H1 (cell line): ENCODE results near the gene KIF5A. TPM values are rescaled to one million over a fixed set of nuclear protein-coding genes. Genes with fewer than 3 reads are reported as not detected.

ENCODE experiments used
- CTCF ChIA-PET: fragments of 300-600 bp; sonication (Branson Sonifier 250); formaldehyde crosslinking; loops from one replicate; lab custom pipeline; 2021; ENCODE audit not compliant: partially characterized antibody; lab: Charles Lee
- POLR2A ChIA-PET: fragments of 300-600 bp; sonication (Branson Sonifier 250); formaldehyde crosslinking; loops from one replicate; lab custom pipeline; 2021; ENCODE audit warnings: inconsistent platforms; ENCODE audit not compliant: partially characterized antibody; lab: Charles Lee
- DNase-seq, 2 experiments: peaks; one replicate each; pipeline versions ENCODE4 v3.0.0 to v3.0.0-alpha.2; 2010 to 2022; ENCODE audit warnings: low spot score in 2 of 2, low read depth in 1 of 2, mixed read lengths in 1 of 2
- FAIRE-seq: peaks from 2 replicates; lab custom pipeline; 2011; peaks lifted over from hg19 to GRCh38; lab: Jason Lieb, UNC
- H2AFZ ChIP-seq: 2 replicates; pipeline ENCODE4 v1.8.1; 2012; ENCODE audit warnings: low read length, inconsistent platforms
- H2AK5ac ChIP-seq: 2 replicates; pipeline ENCODE4 v1.6.1; 2013; ENCODE audit warnings: low read depth, low read length
- H2BK120ac ChIP-seq: replicated peaks from 2 replicates; pipeline ENCODE3; 2013; ENCODE audit warnings: low read depth, low read length, inconsistent platforms
- H2BK12ac ChIP-seq: 2 replicates; pipeline ENCODE4 v1.6.1; 2013; ENCODE audit warnings: low read depth, low read length
- H2BK15ac ChIP-seq: 2 replicates; pipeline ENCODE4 v1.6.1; 2013; ENCODE audit warnings: low read length
- H2BK20ac ChIP-seq: 2 replicates; pipeline ENCODE4 v1.6.1; 2013; ENCODE audit warnings: low read length
- H2BK5ac ChIP-seq: 2 replicates; pipeline ENCODE4 v1.6.1; 2013; ENCODE audit warnings: low read depth, low read length
- H3K14ac ChIP-seq: 2 replicates; pipeline ENCODE4 v1.6.1; 2013; ENCODE audit warnings: inconsistent platforms; ENCODE audit not compliant: insufficient read length
- H3K18ac ChIP-seq: 2 replicates; pipeline ENCODE4 v1.6.1; 2013; ENCODE audit warnings: low read length; ENCODE audit errors: extremely low read depth
- H3K23ac ChIP-seq: 2 replicates; pipeline ENCODE4 v1.6.1; 2013; ENCODE audit warnings: inconsistent platforms; ENCODE audit not compliant: insufficient read length
- H3K23me2 ChIP-seq: 2 replicates; pipeline ENCODE4 v1.6.1; 2013; ENCODE audit warnings: low read depth, low read length
- H3K27ac ChIP-seq: 2 replicates; pipeline ENCODE4 v1.6.1; 2011; ENCODE audit warnings: low read depth, low read length, inconsistent platforms
- H3K27me3 ChIP-seq, 4 experiments: replicated peaks in 1 of 4; 1 replicate in 1 of 4; 2 replicates in 3 of 4; pipeline versions ENCODE4 v1.6.1 to v1.8.1; 2011 to 2013; ENCODE audit warnings: low read length in 3 of 4, mild to moderate bottlenecking in 3 of 4, inconsistent platforms in 2 of 4, mixed read lengths in 2 of 4, moderate library complexity in 1 of 4; ENCODE audit not compliant: control insufficient read depth in 3 of 4, insufficient read depth in 3 of 4; ENCODE audit errors: extremely low read depth in 1 of 4
- H3K36me3 ChIP-seq, 4 experiments: 2 replicates each; pipeline versions ENCODE4 v1.6.1 to v1.8.1; 2011 to 2013; ENCODE audit warnings: mild to moderate bottlenecking in 4 of 4, low read length in 3 of 4, moderate library complexity in 2 of 4, control low read depth in 1 of 4, inconsistent platforms in 1 of 4; ENCODE audit not compliant: insufficient read depth in 4 of 4, control insufficient read depth in 2 of 4
- H3K4ac ChIP-seq: replicated peaks from 2 replicates; pipeline ENCODE3; 2013; ENCODE audit warnings: low read length, low read depth, mixed read lengths, inconsistent platforms; ENCODE audit not compliant: insufficient read length
- H3K4me1 ChIP-seq, 4 experiments: replicated peaks in 1 of 4; 1 replicate in 1 of 4; 2 replicates in 3 of 4; pipeline versions ENCODE4 v1.6.1 to v1.8.1; 2011 to 2013; ENCODE audit warnings: low read length in 3 of 4, inconsistent platforms in 2 of 4, mixed read lengths in 1 of 4; ENCODE audit not compliant: insufficient read depth in 4 of 4, control insufficient read depth in 3 of 4
- H3K4me2 ChIP-seq, 2 experiments: 2 replicates each; pipeline versions ENCODE4 v1.6.1 to v1.8.1; 2011 to 2013; ENCODE audit warnings: low read depth in 2 of 2, low read length in 2 of 2, control low read depth in 1 of 2, inconsistent platforms in 1 of 2, mild to moderate bottlenecking in 1 of 2; ENCODE audit not compliant: insufficient read depth in 1 of 2
- H3K4me3 ChIP-seq, 4 experiments: fragments of 200-600, 300-600 bp in 1 of 4; sonication (generic), shearing (Covaris generic), sonication (Bioruptor Twin) in 1 of 4; 2 replicates each; pipeline versions ENCODE4 v1.5.1 to v1.8.1; 2011 to 2016; ENCODE audit warnings: low read length in 4 of 4, low read depth in 3 of 4, control low read depth in 2 of 4, inconsistent platforms in 2 of 4, mild to moderate bottlenecking in 2 of 4, mixed read lengths in 1 of 4, moderate library complexity in 1 of 4; ENCODE audit not compliant: insufficient read depth in 2 of 4; ENCODE audit errors: extremely low read depth in 1 of 4
- H3K56ac ChIP-seq: replicated peaks from 2 replicates; pipeline ENCODE3; 2013; ENCODE audit warnings: low read depth, mild to moderate bottlenecking, mixed read lengths, low read length, inconsistent platforms; ENCODE audit not compliant: insufficient read length
- H3K79me1 ChIP-seq: 2 replicates; pipeline ENCODE4 v1.6.1; 2013; ENCODE audit warnings: low read depth, low read length, control low read depth
- H3K79me2 ChIP-seq, 2 experiments: 2 replicates each; pipeline versions ENCODE4 v1.6.1 to v1.8.1; 2012 to 2013; ENCODE audit warnings: low read length in 2 of 2, mild to moderate bottlenecking in 2 of 2, inconsistent platforms in 1 of 2; ENCODE audit not compliant: insufficient read depth in 2 of 2, control insufficient read depth in 1 of 2
- H3K9ac ChIP-seq, 4 experiments: replicated peaks in 1 of 4; 1 replicate in 1 of 4; 2 replicates in 3 of 4; pipeline versions ENCODE4 v1.6.1 to v1.8.1; 2011 to 2013; ENCODE audit warnings: low read depth in 3 of 4, low read length in 3 of 4, control low read depth in 2 of 4, mild to moderate bottlenecking in 2 of 4, moderate library complexity in 2 of 4, inconsistent platforms in 1 of 4; ENCODE audit errors: extremely low read depth in 1 of 4
- H3K9me3 ChIP-seq, 2 experiments: 2 replicates each; pipeline versions ENCODE4 v1.6.1 to v1.8.1; 2012 to 2013; ENCODE audit warnings: mild to moderate bottlenecking in 2 of 2, moderate library complexity in 2 of 2, control low read depth in 1 of 2, inconsistent platforms in 1 of 2, low read depth in 1 of 2, low read length in 1 of 2, mixed read lengths in 1 of 2; ENCODE audit not compliant: insufficient read depth in 2 of 2
- H4K20me1 ChIP-seq, 2 experiments: replicated peaks in 1 of 2; 2 replicates each; pipeline versions ENCODE3 to v1.8.1; 2011 to 2013; ENCODE audit warnings: inconsistent platforms in 2 of 2, low read length in 2 of 2, mild to moderate bottlenecking in 1 of 2; ENCODE audit not compliant: insufficient read depth in 2 of 2, control insufficient read depth in 1 of 2
- H4K5ac ChIP-seq: 2 replicates; pipeline ENCODE4 v1.6.1; 2013; ENCODE audit warnings: low read length, low read depth, mixed read lengths, inconsistent platforms; ENCODE audit not compliant: insufficient read length
- H4K8ac ChIP-seq: 2 replicates; pipeline ENCODE4 v1.8.0; 2013; ENCODE audit warnings: mild to moderate bottlenecking, moderate library complexity, low read length, inconsistent platforms; ENCODE audit not compliant: insufficient read depth; ENCODE audit errors: extremely low read depth
- H4K91ac ChIP-seq: replicated peaks from 2 replicates; pipeline ENCODE3; 2013; ENCODE audit warnings: low read length, mixed read lengths, inconsistent platforms; ENCODE audit not compliant: insufficient read length
- CEBPB ChIP-seq: IDR thresholded peaks from 2 replicates; pipeline ENCODE4 v1.6.1; 2012; ENCODE audit warnings: low read depth, low read length
- EP300 ChIP-seq, 2 experiments: IDR thresholded peaks; 1 replicate in 1 of 2; 2 replicates in 1 of 2; pipeline ENCODE4 v1.6.1; 2011 to 2012; ENCODE audit warnings: low read depth in 2 of 2, low read length in 2 of 2, mild to moderate bottlenecking in 2 of 2, borderline replicate concordance in 1 of 2, inconsistent platforms in 1 of 2, moderate library complexity in 1 of 2
- NRF1 ChIP-seq: IDR thresholded peaks from 2 replicates; pipeline ENCODE4 v1.6.1; 2011; ENCODE audit warnings: mild to moderate bottlenecking, low read depth, low read length, improper control_type of control experiment
- RXRA ChIP-seq: IDR thresholded peaks from 2 replicates; pipeline ENCODE4 v1.6.1; 2011; ENCODE audit warnings: low read depth, mild to moderate bottlenecking, low read length, moderate library complexity; ENCODE audit not compliant: insufficient read depth
- SAP30 ChIP-seq: fragments of 300-600 bp; sonication (generic); IDR thresholded peaks from 2 replicates; pipeline ENCODE4 v1.7.1; 2012; ENCODE audit warnings: low read length, moderate library complexity, mild to moderate bottlenecking, inconsistent platforms; ENCODE audit not compliant: insufficient read depth, insufficient replicate concordance
- SIX5 ChIP-seq: IDR thresholded peaks from 2 replicates; pipeline ENCODE4 v1.6.1; 2011; ENCODE audit warnings: mild to moderate bottlenecking, low read depth, low read length
- SP2 ChIP-seq: IDR thresholded peaks from 2 replicates; pipeline ENCODE4 v1.6.1; 2012; ENCODE audit warnings: mild to moderate bottlenecking, low read length, inconsistent platforms
- WGBS, 2 experiments: shearing (Covaris generic) in 1 of 2; methylation state at CpG; one replicate each; pipeline versions ENCODE4 v1.1.6 to v1.1.7; 2013 to 2015; ENCODE audit warnings: low lambda C conversion rate in 2 of 2, mixed read lengths in 2 of 2, inconsistent platforms in 1 of 2, low coverage in 1 of 2, missing lambda C conversion rate in 1 of 2; ENCODE audit not compliant: insufficient replicate concordance in 2 of 2, insufficient coverage in 1 of 2, insufficient read length in 1 of 2; ENCODE audit errors: extremely low coverage in 1 of 2, missing lambda C conversion rate in 1 of 2; 5-methylcytosine and 5-hydroxymethylcytosine counted together
- polyA plus RNA-seq, 7 experiments: library from polyadenylated mRNA; depleted of rRNA in 3 of 7; stranded (reverse) in 5 of 7; unstranded in 2 of 7; fragments of >200 nt in 5 of 7; fragments of 200-250 nt in 2 of 7; gene quantifications; 1 replicate in 5 of 7; 2 replicates in 1 of 7; 4 replicates in 1 of 7; pipeline versions ENCODE4 v1.2.1 to v1.2.3, GENCODE V29; 2011 to 2013; ENCODE audit warnings: missing spikeins in 2 of 7, mixed read lengths in 2 of 7
- total RNA-seq: library from RNA; stranded (reverse); fragmentation: NEBNext Ultra II Directional; extraction: Animal tissue kit (Norgen Biotek cat#: 25700); gene quantifications from 2 replicates; pipeline ENCODE4 v1.2.1, GENCODE V29; 2021
- TF ChIP-seq, protein P1 (sequence below): IDR thresholded peaks from 2 replicates; pipeline ENCODE4 v1.6.1; 2012; ENCODE audit warnings: inconsistent platforms

The KIF5A gene
- total and polyA plus RNA-seq, 2 of the 8 experiments (the other 6 are each of a cell fraction or from before 2014, with no cell fraction given): 10.7 to 21.9 TPM

- Histone ChIP-seq H3K4me2 (no peak overlapping the region), H3K4ac (no peak overlapping the region), H2BK15ac (no peak overlapping the region), H3K79me2 (no peaks in the 10 kb centered on the region), H2AFZ (no peak overlapping the region), H3K27me3 (no peaks in the 10 kb centered on the region), H3K23ac (no peak overlapping the region), H4K8ac (no peak overlapping the region), H3K9ac (no peak overlapping the region), H3K56ac (no peak overlapping the region), H3K27ac (no peak overlapping the region), H3K9me3 (no peaks in the 10 kb centered on the region), H3K18ac (no peak overlapping the region), H4K91ac (no peak overlapping the region), H2AK5ac (no peak overlapping the region), H3K4me1 (no peaks in the 10 kb centered on the region), H2BK5ac (no peak overlapping the region), H3K4me3 (no peak overlapping the region), H2BK20ac (no peak overlapping the region), H2BK120ac (no peak overlapping the region), H3K36me3 (peaks cover 4 to 38% (median 27%) of the 10 kb centered on the region in 4 experiments; a peak in 7 of 8 replicates), H3K14ac (no peak overlapping the region), H4K20me1 (peaks cover 0 to 2% of the 10 kb centered on the region in 2 experiments), H2BK12ac (no peak overlapping the region), H3K79me1 (no peaks in the 10 kb centered on the region), H3K23me2 (no peaks in the 10 kb centered on the region), H4K5ac (no peak overlapping the region)
- CTCF ChIA-PET: interaction anchor here (1.4 kb wide), 2 partner anchors 11 to 19 kb away, joined by 4 to 7 read pairs; no protein-coding TSS in a partner anchor
- DNase-seq: no peak
- WGBS, 2 experiments: 87% methylated on average over 7 of the region's 7 CpGs; no CpG with 5 or more reads in 1 of the 2 experiments
- no peak for FAIRE-seq
- TF ChIP-seq NRF1 (no peak), SP2 (no peak), SAP30 (no peak), SIX5 (no peak), RXRA (no peak), CEBPB (no peak), EP300 (IDR thresholded peaks at IDR 0.05; ENCODE audit: borderline replicate concordance in 1 of 2, low read depth in 2 of 2, low read length in 2 of 2) (no peak)
- TF ChIP-seq, protein P1, sequence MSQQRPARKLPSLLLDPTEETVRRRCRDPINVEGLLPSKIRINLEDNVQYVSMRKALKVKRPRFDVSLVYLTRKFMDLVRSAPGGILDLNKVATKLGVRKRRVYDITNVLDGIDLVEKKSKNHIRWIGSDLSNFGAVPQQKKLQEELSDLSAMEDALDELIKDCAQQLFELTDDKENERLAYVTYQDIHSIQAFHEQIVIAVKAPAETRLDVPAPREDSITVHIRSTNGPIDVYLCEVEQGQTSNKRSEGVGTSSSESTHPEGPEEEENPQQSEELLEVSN: no peak
- POLR2A ChIA-PET: interaction anchor here (0.7 to 1.0 kb wide), 4 partner anchors 11 to 17 kb away, joined by 3 read pairs; partner anchors contain the start of gene DCTN2
Measured at GRCh38 chr12:57564178-57564740, 14.4 kb downstream of the KIF5A start.
